Astrocyte of the hippocampus (primary cell): ENCODE data around the gene PRDX1.

ENCODE experiments used
- DNase-seq: peaks from one replicate; pipeline ENCODE4 v3.0.0; 2011; ENCODE audit warnings: low read depth, low spot score

PRDX1 gene

GRCh38 chr1:45465277-45465676 lies 56.4 kb downstream of the PRDX1 start:
- DNase-seq = no peak
